ENCODE data around the gene FAM24B.

FAM24B gene

GRCh38 chr10:122849900-122850605, 29.3 kb downstream of the FAM24B start:
- H2AFZ ChIP-seq (ENCODE audit: low read depth, low read length) = no peak overlapping the region
- no peaks in the 10 kb centered on the region for H3K27me3 ChIP-seq (ENCODE audit: low read depth, low read length)
- no peaks in the 10 kb centered on the region for H3K4me1 ChIP-seq (ENCODE audit: low read length)
- no peaks in the 10 kb centered on the region for H4K20me1 ChIP-seq (ENCODE audit: insufficient read depth, low read length)
- no peak overlapping the region for H3K9ac ChIP-seq (ENCODE audit: low read length)
- H3K79me2 ChIP-seq (ENCODE audit: low read length) = no peaks in the 10 kb centered on the region; the same call in 1 of the 2 replicates
- TF ChIP-seq CTCF (IDR thresholded peaks at IDR 0.05; ENCODE audit: low read depth, low read length) (no peak), EZH2phosphoT487 (IDR thresholded peaks at IDR 0.05; ENCODE audit: low read depth) (no peak)
- peaks cover 14% of the 10 kb centered on the region for H3K36me3 ChIP-seq (replicated peaks; ENCODE audit: low read depth, low read length)
- H3K4me2 ChIP-seq (ENCODE audit: low read length) = no peak overlapping the region
- H3K4me3 ChIP-seq (ENCODE audit: low read length) = no peak overlapping the region
- H3K9me3 ChIP-seq (ENCODE audit: insufficient read depth, low read length) = no peaks in the 10 kb centered on the region
- H3K27ac ChIP-seq (ENCODE audit: low read length) = no peak overlapping the region

- H3K4me1 ChIP-seq (ENCODE audit: low read length) = no peaks in the 10 kb centered on the region
- peaks cover 14% of the 10 kb centered on the region for H3K36me3 ChIP-seq (replicated peaks; ENCODE audit: low read depth, low read length)
- no peak for TF ChIP-seq CTCF (IDR thresholded peaks at IDR 0.05; ENCODE audit: low read depth, low read length)
- no peak for TF ChIP-seq EZH2phosphoT487 (IDR thresholded peaks at IDR 0.05; ENCODE audit: low read depth)
Measured at GRCh38 chr10:122849090-122849489, 30.3 kb downstream of the FAM24B start.

GRCh38 chr10:122847782-122848604, 31.4 kb downstream of the FAM24B start:
- Histone ChIP-seq H3K27ac (ENCODE audit: low read length) (no peak overlapping the region), H4K20me1 (ENCODE audit: insufficient read depth, low read length) (no peaks in the 10 kb centered on the region), H3K4me1 (ENCODE audit: low read length) (no peaks in the 10 kb centered on the region), H3K36me3 (replicated peaks; ENCODE audit: low read depth, low read length) (peaks cover 11% of the 10 kb centered on the region), H3K9me3 (ENCODE audit: insufficient read depth, low read length) (no peaks in the 10 kb centered on the region), H3K79me2 (ENCODE audit: low read length) (no peaks in the 10 kb centered on the region; the same call in 1 of the 2 replicates), H3K27me3 (ENCODE audit: low read depth, low read length) (no peaks in the 10 kb centered on the region), H3K9ac (ENCODE audit: low read length) (no peak overlapping the region), H3K4me3 (ENCODE audit: low read length) (no peak overlapping the region), H3K4me2 (ENCODE audit: low read length) (no peak overlapping the region), H2AFZ (ENCODE audit: low read depth, low read length) (no peak overlapping the region)
- TF ChIP-seq EZH2phosphoT487 (IDR thresholded peaks at IDR 0.05; ENCODE audit: low read depth) (no peak), CTCF (IDR thresholded peaks at IDR 0.05; ENCODE audit: low read depth, low read length) (no peak)

More at GRCh38 chr10:122849090-122849489, 30.3 kb downstream of the FAM24B start:
- no peaks in the 10 kb centered on the region for H3K9me3 ChIP-seq (ENCODE audit: insufficient read depth, low read length)
- H3K27me3 ChIP-seq (ENCODE audit: low read depth, low read length) = no peaks in the 10 kb centered on the region
- H4K20me1 ChIP-seq (ENCODE audit: insufficient read depth, low read length) = no peaks in the 10 kb centered on the region
- H3K4me3 ChIP-seq (ENCODE audit: low read length) = no peak overlapping the region
- H3K27ac ChIP-seq (ENCODE audit: low read length) = no peak overlapping the region
- no peak overlapping the region for H2AFZ ChIP-seq (ENCODE audit: low read depth, low read length)
- no peak overlapping the region for H3K4me2 ChIP-seq (ENCODE audit: low read length)
- no peak overlapping the region for H3K9ac ChIP-seq (ENCODE audit: low read length)
- no peaks in the 10 kb centered on the region; the same call in 1 of the 2 replicates for H3K79me2 ChIP-seq (ENCODE audit: low read length)

GRCh38 chr10:122845783-122846332, 33.5 kb downstream of the FAM24B start, which contains the start of gene CUZD1:
TSS of gene CUZD1 (minus strand) at chr10:122845857. CDS start at chr10:122845843, 14 bp downstream.
- no peak within 1 kb of the TSS for H3K27ac ChIP-seq (ENCODE audit: low read length)
- no peak within 1 kb of the TSS for H3K4me2 ChIP-seq (ENCODE audit: low read length)
- H3K9ac ChIP-seq (ENCODE audit: low read length) = no peak within 1 kb of the TSS

More at GRCh38 chr10:122845783-122846332, 33.5 kb downstream of the FAM24B start, which contains the start of gene CUZD1:
- no peaks in the 10 kb centered on the region for H3K27me3 ChIP-seq (ENCODE audit: low read depth, low read length)
- no peaks in the 10 kb centered on the region for H3K4me1 ChIP-seq (ENCODE audit: low read length)
- no peaks in the 10 kb centered on the region for H4K20me1 ChIP-seq (ENCODE audit: insufficient read depth, low read length)
- no peaks in the 10 kb centered on the region for H3K9me3 ChIP-seq (ENCODE audit: insufficient read depth, low read length)
- no peak within 1 kb of the TSS for H2AFZ ChIP-seq (ENCODE audit: low read depth, low read length)
- no peaks in the 10 kb centered on the region; the same call in 1 of the 2 replicates for H3K79me2 ChIP-seq (ENCODE audit: low read length)
- H3K4me3 ChIP-seq (ENCODE audit: low read length) = no peak within 1 kb of the TSS
- TF ChIP-seq CTCF (IDR thresholded peaks at IDR 0.05; ENCODE audit: low read depth, low read length) = no peak
- TF ChIP-seq EZH2phosphoT487 (IDR thresholded peaks at IDR 0.05; ENCODE audit: low read depth) = no peak
- peaks cover 14% of the 10 kb centered on the region for H3K36me3 ChIP-seq (replicated peaks; ENCODE audit: low read depth, low read length)
